Stimulated activated CD8-positive, alpha-beta memory T cell treated with anti-CD3 and anti-CD28 coated beads, Interleukin-12 subunit alpha, Interleukin-12 subunit beta, amount 100 ng/mL, for 1 hour (primary cell): ENCODE measurements around the gene PLAAT4.
A peak's percentile ranks its signal among the peaks of the same experiment; 100 is the strongest.
"Not testable (repeated sequence)": the region's sequence is repeated elsewhere in the genome, so short reads cannot be mapped to it uniquely, and the experiment has no call there.

Experiments used
- DNase-seq: peaks from one replicate; pipeline ENCODE4 v3.0.0-alpha.2; 2020; ENCODE audit warnings: low read depth

Gene PLAAT4

GRCh38 chr11:63511048-63511748 lies 25.4 kb upstream of the PLAAT4 start:
- DNase-seq: no peak

DNA sequence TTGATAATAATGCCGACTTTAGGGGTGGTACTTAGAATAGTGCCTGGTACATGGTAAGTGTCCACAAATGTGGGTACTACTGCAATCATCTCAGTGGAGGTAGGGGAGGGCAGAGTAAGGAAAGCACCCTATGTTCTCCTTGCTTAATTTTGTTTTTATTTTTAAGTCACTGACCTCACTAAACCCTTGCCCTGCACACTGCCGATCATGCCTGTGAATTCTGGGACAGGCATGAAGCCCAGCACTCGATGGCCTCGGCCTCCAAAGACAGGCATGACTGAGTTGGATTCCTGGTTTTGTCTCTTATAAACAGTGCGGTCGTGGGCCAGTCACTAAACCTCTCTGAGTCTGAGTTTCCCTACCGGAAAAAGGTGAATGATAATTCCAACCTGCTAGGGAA lies 23.8 kb upstream of the PLAAT4 start:
- DNase-seq: no peak

DNA sequence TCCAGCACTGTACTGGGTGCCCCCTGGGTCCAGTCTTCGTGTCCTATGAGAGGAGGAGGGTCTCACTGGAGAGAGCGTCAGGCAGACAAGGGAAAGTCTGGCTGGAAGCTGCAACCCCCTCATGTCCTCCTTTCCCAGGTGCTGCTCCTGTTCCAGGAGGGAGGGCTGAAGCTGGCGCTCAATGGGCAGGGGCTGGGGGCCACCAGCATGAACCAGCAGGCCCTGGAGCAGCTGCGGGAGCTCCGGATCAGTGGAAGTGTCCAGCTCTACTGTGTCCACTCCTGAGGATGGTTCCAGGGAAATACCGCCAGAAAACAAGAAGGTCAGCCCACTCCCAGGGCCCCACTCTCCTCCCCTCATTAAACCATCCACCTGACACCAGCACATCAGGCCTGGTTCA lies 20.5 kb upstream of the PLAAT4 start:
- DNase-seq: no peak

DNA sequence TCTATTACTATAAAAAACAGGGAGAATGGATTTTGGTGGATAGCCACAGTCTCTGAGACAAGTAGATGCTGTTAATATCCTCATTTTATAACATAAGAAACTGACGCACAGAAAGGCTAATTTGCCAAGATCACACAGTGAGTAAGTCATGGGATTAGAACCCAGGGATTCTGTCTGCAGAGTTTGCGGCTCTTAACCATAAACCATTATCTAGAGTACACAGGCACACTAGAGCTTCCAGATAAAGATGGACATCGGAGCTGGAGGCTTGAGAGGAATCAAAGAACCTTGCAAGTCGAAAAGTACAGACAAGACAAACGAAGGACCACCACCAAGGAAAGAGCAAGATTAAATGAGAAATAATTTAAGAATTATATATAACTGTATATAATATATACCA lies 19.5 kb upstream of the PLAAT4 start:
- no peak for DNase-seq

GRCh38 chr11:63518548-63518947 lies 18.1 kb upstream of the PLAAT4 start:
- DNase-seq: no peak

GRCh38 chr11:63520606-63521170 lies 15.9 kb upstream of the PLAAT4 start:
- no peak for DNase-seq

DNA sequence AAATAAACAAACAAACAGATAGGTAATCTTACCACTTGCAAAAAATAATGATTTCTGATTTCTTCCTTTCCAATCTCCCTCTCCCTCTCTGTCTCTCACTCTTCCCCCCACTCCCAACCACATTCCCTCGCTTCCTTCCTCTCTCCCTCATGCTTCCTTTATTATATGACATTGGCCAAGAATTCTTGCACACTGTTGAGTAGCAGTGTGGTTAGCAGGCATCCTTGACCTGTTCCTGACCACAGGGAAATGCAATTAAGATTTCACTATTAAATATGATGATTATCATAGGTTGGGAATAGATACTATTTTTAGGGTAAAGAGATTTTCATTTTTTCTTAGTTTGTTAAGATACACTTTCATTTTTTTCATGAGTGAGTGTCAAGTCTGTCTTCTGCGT lies 14.7 kb upstream of the PLAAT4 start:
- no peak for DNase-seq

GRCh38 chr11:63523151-63523550 lies 13.5 kb upstream of the PLAAT4 start:
- no peak for DNase-seq

- no peak for DNase-seq
These were observed 8.9 kb upstream of the PLAAT4 start for GRCh38 chr11:63527667-63528066.

- not testable (repeated sequence) for DNase-seq
These were observed 8.5 kb upstream of the PLAAT4 start for GRCh38 chr11:63528156-63528555.

- DNase-seq: not testable (repeated sequence)
These were observed 7.8 kb upstream of the PLAAT4 start for GRCh38 chr11:63528729-63529278.

GRCh38 chr11:63529373-63529772 lies 7.2 kb upstream of the PLAAT4 start:
- DNase-seq: not testable (repeated sequence)

GRCh38 chr11:63530021-63530420 lies 6.6 kb upstream of the PLAAT4 start:
- no peak for DNase-seq

DNA sequence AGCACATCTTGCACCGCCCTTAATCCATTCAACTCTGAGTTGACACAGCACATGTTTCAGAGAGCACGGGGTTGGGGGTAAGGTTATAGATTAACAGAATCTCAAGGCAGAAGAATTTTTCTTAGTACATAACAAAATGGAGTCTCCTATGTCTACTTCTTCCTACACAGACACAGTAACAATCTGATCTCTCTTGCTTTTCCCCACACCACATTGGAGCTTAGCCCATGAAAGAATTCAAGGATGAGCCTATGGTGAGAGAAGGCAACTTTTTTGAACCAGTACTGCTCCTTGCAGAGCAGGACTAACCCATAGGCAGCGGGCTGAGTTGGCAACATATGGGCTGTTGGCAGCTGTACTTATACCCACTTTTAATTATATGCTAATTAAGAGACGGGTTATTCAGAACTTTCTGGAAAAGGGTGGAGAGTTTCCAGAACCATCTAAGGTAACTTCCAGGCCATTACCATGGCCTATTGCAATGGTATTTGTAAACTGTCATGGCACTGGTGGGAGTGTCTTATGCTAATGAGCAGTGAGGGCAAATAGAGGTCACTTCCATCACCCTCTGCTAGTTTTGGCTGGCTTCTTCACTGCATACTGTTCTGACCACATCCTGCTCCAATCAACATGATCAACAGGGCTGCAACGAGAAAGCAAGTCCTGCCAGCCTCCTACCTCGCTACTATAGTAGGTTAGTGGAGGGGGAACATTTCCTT lies 5.4 kb upstream of the PLAAT4 start:
- peak; percentile 50 for DNase-seq

- no peak for DNase-seq
These were observed 4.5 kb upstream of the PLAAT4 start for GRCh38 chr11:63532117-63532516.

DNA sequence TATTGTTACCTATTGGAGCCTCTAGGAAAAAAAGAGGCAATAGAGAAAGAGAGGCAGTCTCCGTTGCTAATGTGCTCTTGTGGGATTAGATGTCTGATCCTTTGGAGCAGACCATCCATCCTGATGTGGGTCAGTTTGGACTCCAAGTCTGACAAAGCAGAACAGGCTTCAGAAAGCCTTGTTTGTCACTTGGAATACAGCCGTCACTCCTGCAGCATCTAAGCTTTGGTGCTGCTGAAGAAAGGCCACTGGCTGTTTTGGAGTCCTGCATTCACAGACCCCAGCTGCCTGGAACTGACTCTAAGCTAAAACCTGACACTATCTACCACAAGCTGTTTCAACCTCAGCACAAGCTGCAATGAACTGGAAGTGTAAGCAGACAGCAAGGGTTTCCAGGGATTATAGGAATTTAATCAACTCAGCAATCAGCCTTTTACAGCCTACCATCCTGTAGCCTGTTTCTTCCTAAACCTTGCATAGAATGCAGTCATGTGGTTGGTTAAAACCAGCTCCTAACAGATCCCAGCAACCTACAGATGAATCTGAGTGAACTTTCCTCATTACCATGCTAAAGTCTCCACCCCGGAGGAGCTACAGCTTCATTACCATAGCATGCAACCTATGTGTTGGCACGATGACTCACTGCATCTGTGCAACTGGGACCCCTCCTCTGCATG lies 3.7 kb upstream of the PLAAT4 start:
- DNase-seq: no peak

GRCh38 chr11:63534076-63534475 lies 2.5 kb upstream of the PLAAT4 start:
- no peak for DNase-seq

GRCh38 chr11:63534895-63535461 lies 1.6 kb upstream of the PLAAT4 start:
- no peak for DNase-seq

DNA sequence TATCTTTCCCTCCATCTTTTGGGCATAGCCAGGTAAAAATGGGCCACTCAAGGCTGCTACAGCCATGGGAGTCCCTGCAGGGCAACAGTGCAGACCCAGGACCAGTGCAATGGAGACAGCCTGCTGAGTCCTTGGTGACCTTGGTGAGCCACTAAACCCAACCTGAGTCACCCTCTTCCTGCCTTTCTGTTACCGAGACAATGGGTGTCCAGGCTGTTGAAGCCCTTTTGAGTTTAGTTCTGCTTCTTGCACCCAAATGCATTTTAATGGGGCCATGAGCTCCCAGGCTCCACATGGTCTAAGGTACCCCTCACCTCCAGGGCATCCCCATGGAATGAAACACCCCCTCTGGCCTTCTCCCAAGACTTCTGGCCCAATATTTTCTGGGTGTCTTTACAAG lies 874 bp upstream of the PLAAT4 start:
- no peak for DNase-seq

DNA sequence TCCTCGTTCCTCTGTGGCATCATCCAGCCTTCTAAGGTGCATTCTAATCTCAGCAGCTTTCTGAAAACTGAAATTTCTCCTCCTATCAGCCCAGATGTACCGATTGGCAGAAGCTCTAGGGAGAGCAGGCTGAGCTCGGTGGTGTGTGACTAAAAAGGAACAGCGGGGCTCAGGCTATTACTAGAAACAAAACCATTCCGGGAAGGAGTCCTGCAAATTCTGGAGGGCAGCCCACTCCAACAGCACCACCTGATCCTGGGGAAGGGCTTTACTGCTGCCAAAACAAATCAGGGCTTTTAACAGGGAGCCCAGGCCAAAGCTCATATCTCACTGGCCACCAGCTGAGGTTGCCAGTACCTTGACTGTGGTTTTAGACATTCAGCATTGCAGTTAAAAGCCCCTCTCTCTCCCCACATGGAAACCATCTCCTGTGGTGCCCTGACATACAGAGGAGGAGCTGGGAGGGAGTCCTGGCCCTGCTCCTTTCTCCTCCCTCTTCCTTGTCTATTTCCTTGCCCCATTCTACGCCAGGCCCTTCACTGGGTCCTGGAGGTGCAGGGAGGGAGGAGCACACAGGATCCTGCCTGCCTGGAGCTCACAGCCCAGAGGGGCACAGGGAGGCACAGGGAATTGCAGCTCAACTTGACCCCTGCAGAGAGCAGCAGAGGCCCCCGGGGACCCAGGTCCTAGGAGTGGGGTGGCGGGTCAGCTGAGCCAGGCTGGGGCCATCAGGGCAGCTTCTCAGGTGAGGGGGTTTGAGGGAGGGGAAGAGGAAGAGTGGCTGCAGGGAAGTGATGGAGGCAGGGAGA lies 889 bp downstream of the PLAAT4 start:
- DNase-seq: no peak

DNA sequence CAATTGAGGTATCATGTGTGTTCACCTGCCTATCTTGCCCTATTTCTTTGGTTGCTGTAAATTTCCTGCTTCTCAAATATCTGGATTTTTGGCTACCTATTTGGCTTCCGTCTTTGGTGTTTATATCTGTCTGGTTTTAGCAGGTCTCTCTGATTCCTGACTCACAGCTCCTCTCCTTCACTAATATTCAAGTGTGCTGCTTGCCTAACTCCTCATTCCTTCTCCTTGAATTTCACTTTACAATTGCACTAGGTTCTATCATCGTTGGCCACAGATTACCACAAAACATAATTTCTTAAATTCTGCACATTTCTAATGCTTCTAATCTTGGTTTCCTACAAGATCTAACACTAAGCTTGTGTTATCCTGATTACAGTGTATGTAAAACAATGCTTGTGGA lies 5.9 kb downstream of the PLAAT4 start:
- DNase-seq: not testable (repeated sequence)
